ENCODE results near the gene DMRT1.

DMRT1 gene

DNA sequence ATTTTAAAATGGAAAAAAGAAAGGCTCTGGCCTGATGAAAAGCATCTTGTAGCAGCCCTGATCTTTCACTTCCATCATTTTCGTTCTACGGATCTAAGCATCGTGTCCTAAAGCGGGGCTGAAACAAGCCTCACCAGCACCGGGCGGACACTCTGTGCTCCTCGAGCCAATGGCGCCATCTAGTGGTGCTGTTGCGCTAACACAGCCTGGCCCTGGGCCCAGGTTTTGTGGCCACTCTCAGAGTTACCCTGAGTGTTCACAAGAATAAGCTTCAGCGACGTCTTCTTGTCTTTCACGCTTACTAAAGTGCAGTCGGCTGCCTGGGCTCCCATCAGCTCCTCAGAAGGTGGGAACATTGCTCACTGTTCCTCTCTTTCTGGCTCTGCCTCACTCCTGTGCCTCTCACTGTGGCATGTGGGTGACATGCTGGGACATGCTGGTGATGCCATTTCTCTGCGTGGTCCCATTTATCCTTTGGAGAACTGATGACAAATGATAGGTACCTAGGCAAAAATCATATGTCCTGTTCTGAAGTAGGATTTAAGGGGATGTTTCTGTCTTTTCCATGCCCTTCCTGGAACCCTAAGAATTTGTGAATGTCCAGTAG lies 167.7 kb downstream of the DMRT1 start:
- Histone ChIP-seq H3K36me3 (no peaks in the 10 kb centered on the region), H3K4me3 (ENCODE audit: low read depth in 1 of 2, low read length in 1 of 2) (no peak overlapping the region), H3K27ac (no peak overlapping the region), H3K9me3 (no peaks in the 10 kb centered on the region), H3K27me3 (peaks cover 31% of the 10 kb centered on the region), H3K4me1 (ENCODE audit: control insufficient read depth in 1 of 2, insufficient read depth in 1 of 2, low read depth in 1 of 2, low read length in 1 of 2) (no peaks in the 10 kb centered on the region)
- TF ChIP-seq, protein P1, sequence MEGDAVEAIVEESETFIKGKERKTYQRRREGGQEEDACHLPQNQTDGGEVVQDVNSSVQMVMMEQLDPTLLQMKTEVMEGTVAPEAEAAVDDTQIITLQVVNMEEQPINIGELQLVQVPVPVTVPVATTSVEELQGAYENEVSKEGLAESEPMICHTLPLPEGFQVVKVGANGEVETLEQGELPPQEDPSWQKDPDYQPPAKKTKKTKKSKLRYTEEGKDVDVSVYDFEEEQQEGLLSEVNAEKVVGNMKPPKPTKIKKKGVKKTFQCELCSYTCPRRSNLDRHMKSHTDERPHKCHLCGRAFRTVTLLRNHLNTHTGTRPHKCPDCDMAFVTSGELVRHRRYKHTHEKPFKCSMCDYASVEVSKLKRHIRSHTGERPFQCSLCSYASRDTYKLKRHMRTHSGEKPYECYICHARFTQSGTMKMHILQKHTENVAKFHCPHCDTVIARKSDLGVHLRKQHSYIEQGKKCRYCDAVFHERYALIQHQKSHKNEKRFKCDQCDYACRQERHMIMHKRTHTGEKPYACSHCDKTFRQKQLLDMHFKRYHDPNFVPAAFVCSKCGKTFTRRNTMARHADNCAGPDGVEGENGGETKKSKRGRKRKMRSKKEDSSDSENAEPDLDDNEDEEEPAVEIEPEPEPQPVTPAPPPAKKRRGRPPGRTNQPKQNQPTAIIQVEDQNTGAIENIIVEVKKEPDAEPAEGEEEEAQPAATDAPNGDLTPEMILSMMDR (IDR thresholded peaks at IDR 0.05) = peak; percentile 73

DNA sequence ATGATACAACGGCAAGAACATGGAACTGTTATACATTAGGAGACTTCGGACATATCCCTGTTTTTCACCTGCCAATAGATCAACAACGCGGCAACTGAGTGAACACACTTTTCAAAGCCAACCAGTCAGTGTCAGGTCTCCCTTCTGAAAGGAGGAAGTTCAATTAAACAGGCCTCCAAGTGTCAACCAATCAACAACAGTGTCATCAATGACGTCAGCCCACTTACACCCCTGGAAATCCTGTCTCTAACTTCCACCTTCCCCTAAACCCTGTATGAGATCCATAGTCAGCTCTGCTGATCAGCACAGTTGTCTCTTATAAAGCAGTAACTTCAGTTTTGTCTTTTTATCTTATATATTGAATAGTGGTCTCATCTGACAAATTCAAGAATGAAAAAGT lies 171.5 kb downstream of the DMRT1 start:
- no peak overlapping the region for H3K4me3 ChIP-seq (ENCODE audit: low read depth in 1 of 2, low read length in 1 of 2)

DNA sequence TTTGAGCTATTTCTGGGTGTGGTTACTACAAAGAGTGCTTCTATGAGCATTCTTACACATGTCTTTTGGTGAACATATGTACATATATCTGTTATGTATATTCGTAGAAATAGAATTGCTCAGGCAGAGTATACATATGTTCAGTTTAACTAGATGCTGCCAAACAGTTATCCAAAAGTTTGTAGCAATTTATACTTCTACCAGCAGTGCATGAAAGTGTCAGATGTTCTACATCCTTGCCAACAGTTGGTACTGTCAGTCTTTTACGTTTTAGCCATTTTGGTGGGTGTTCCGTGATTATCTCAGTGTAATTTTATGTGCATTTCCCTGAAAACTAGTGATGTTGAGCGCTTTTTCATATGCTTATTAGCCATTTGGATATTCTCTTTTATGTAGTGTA lies 172.7 kb downstream of the DMRT1 start:
- Histone ChIP-seq H3K4me1 (ENCODE audit: control insufficient read depth in 1 of 2, insufficient read depth in 1 of 2, low read depth in 1 of 2, low read length in 1 of 2) (no peaks in the 10 kb centered on the region), H3K4me3 (ENCODE audit: low read depth in 1 of 2, low read length in 1 of 2) (no peak overlapping the region), H3K27me3 (peaks cover 48% of the 10 kb centered on the region), H3K36me3 (no peaks in the 10 kb centered on the region), H3K9me3 (no peaks in the 10 kb centered on the region), H3K27ac (no peak overlapping the region)
- TF ChIP-seq, protein P1 (IDR thresholded peaks at IDR 0.05) = no peak

More for the DNA sequence above, 171.5 kb downstream of the DMRT1 start:
- Histone ChIP-seq H3K9me3 (no peaks in the 10 kb centered on the region), H3K4me1 (ENCODE audit: control insufficient read depth in 1 of 2, insufficient read depth in 1 of 2, low read depth in 1 of 2, low read length in 1 of 2) (no peaks in the 10 kb centered on the region), H3K36me3 (no peaks in the 10 kb centered on the region), H3K27ac (no peak overlapping the region), H3K27me3 (peaks cover 43% of the 10 kb centered on the region)
- TF ChIP-seq, protein P1 (IDR thresholded peaks at IDR 0.05) = no peak

DNA sequence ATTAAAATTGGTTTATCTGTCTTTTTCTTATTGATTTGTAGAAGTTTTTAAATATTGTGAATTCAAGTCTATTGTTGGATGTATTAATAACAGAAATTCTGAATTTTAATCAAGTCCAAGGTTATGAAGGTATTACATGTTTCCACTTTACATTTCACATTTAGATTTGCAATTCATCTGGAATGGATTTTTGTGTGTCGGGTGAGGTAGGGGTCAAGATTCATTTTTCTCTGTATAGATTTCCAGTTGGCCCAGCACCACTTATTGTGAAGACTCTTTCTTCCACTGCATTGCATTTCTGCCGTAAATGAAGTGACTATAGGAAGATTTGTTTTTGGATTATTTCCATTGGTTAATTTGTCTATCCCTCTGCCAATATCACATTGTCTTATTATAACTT lies 173.1 kb downstream of the DMRT1 start:
- no peak overlapping the region for H3K4me3 ChIP-seq (ENCODE audit: low read depth in 1 of 2, low read length in 1 of 2)
- H3K36me3 ChIP-seq = no peaks in the 10 kb centered on the region
- TF ChIP-seq, protein P1 (IDR thresholded peaks at IDR 0.05) = no peak
- no peak overlapping the region for H3K27ac ChIP-seq
- no peaks in the 10 kb centered on the region for H3K9me3 ChIP-seq
- H3K27me3 ChIP-seq = peaks cover 53% of the 10 kb centered on the region
- H3K4me1 ChIP-seq (ENCODE audit: control insufficient read depth in 1 of 2, insufficient read depth in 1 of 2, low read depth in 1 of 2, low read length in 1 of 2) = no peaks in the 10 kb centered on the region

DNA sequence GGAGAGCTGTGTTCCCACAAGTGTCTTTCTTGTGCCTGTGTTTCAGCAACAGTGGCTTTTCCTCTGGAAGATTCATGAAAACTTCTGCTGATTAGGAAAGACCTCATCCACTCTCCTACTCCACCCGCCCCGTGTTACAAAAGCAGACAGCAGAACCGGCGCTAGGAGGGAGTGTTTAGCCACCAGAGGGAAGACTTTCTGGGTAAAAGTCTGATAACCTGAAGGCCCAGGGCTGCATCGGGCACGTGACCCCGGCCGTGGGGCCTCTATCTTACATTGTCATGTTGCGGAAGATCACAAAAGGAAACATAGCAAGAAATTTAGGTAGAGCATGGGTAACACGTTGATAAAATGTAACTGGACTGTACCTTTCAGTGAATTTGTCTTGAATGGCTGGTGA lies 176.6 kb downstream of the DMRT1 start:
- Histone ChIP-seq H3K9me3 (no peaks in the 10 kb centered on the region), H3K4me3 (ENCODE audit: low read depth in 1 of 2, low read length in 1 of 2) (no peak overlapping the region), H3K27me3 (peaks cover 76% of the 10 kb centered on the region), H3K36me3 (no peaks in the 10 kb centered on the region), H3K27ac (no peak overlapping the region), H3K4me1 (ENCODE audit: control insufficient read depth in 1 of 2, insufficient read depth in 1 of 2, low read depth in 1 of 2, low read length in 1 of 2) (no peaks in the 10 kb centered on the region)
- TF ChIP-seq, protein P1 (IDR thresholded peaks at IDR 0.05) = no peak
